Activated naive CD4-positive, alpha-beta T cell treated with anti-CD3 and anti-CD28 coated beads for 36 hours (primary cell): ENCODE data around the gene MYRF. TPM values are rescaled to one million over a fixed set of nuclear protein-coding genes. Genes with fewer than 3 reads are reported as not detected.

ENCODE experiments used
- CTCF ChIA-PET: fragments of 350-600 bp; sonication (Branson Sonifier 250); formaldehyde crosslinking; loops from one replicate; lab custom pipeline; 2021; ENCODE audit warnings: antibody characterized with exemption; lab: Charles Lee
- DNase-seq: peaks from one replicate; pipeline ENCODE4 v3.0.0-alpha.2; 2020
- H3K27ac Mint-ChIP-seq: one replicate; pipeline ENCODE4 v1.8.0; 2021; ENCODE audit warnings: mild to moderate bottlenecking, mixed read lengths
- H3K27me3 Mint-ChIP-seq: one replicate; pipeline ENCODE4 v1.8.0; 2021; ENCODE audit warnings: low read depth, mixed read lengths
- H3K36me3 Mint-ChIP-seq: one replicate; pipeline ENCODE4 v1.8.0; 2021; ENCODE audit warnings: low read depth, mixed read lengths
- H3K4me1 Mint-ChIP-seq: one replicate; pipeline ENCODE4 v1.8.0; 2021; ENCODE audit warnings: low read depth, mixed read lengths
- H3K4me3 Mint-ChIP-seq: one replicate; pipeline ENCODE4 v1.8.0; 2021; ENCODE audit warnings: mild to moderate bottlenecking, moderate library complexity, mixed read lengths
- H3K9me3 Mint-ChIP-seq: one replicate; pipeline ENCODE4 v1.8.0; 2021; ENCODE audit warnings: mixed read lengths
- intact Hi-C: fragments of 100-400 bp; cut with micrococcal nuclease; formaldehyde crosslinking; loops from one replicate; pipeline ENCODE4 v1.15.1; 2023
- total RNA-seq, 2 experiments: library from RNA; stranded (reverse); gene quantifications; one replicate each; pipeline ENCODE4 v1.2.3, GENCODE V29; 2021

MYRF gene
- total RNA-seq, 2 experiments from 2014 or later: 0.27 to 0.48 TPM

DNA sequence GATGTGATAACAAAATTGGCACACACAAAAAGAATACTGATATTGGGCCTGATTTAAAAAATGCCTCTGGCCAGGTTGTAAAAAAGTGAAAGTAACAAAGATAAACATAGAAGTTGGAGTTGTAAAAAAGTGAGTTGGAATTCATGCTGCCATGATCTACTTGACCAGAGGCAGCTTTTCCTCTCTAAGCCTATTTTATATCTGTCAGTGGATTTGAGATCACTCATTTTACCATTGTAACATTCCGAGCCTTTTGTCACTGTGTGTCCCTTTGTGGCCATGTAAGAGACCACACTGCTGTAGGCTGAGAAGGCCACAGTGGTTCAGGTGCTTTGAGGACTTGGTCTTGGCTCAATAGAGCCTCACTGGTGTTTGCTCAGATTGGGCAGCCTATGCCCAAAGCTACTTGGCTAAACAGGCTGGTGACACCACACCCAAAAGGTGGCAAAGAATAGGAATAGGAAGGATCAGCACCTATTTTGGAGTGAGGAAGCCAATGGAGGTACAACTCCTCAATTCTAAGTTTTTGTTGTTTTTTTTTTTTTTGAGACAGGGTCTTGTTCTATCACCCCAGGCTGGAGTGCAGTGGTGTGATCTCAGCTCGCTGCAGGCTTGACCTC is 47.3 kb downstream of the MYRF start:
- peaks cover 26% of the 10 kb centered on the region for H3K4me1 Mint-ChIP-seq
- intact Hi-C loops: loop anchor here (5.0 kb wide), 1 partner anchor 308 kb away; no protein-coding TSS in a partner anchor
- CTCF ChIA-PET: no interaction called here
- H3K4me3 Mint-ChIP-seq: no peak overlapping the region
- H3K27me3 Mint-ChIP-seq: no peaks in the 10 kb centered on the region
- H3K9me3 Mint-ChIP-seq: no peaks in the 10 kb centered on the region
- no peak overlapping the region for H3K27ac Mint-ChIP-seq
- no peak for DNase-seq
- peaks cover 57% of the 10 kb centered on the region for H3K36me3 Mint-ChIP-seq

DNA sequence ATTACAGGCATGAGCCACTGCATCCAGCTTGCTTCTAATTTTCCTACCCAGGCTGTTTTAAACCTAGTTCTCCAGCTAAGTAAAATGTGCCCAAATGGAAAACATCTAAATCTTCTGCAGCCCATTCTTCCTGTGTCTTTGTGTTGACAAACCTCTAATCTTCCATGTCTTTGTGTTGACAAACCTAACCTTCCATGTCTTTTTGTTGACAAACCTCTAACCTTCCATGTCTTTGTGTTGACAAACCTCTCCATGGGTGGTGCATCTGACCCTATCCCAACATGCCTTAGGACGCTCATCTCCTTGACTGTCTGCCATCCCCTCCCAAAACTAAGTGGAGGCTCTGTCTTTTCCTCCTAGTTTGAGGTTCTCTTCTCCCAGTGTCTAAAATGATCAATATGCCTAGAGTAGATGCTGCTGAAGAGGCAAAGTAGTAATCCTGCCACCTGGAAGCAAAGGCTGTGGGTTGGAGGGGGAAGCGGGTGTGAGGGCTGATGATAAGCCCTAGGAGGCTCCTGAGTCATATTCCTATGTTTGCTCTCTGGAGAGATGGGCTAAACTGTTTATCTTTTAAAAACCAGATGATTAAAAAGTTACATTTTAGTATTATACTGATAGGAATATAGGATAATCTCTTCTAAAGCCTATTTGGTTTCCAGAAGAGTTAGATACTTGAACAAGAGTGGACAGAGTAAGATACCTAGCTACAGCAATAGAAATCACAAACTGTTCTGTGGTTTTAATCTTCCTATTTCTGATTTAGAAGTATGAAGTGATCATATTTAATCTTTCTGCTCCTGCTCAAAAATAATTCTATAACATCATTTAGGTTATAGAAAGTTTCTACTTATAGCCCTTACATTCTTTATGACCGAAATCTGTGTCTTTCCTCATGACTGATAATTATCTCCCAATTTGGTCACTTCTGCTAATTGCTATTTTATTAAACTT is 48.2 kb downstream of the MYRF start:
- intact Hi-C loops: no loop called here
- Mint-ChIP-seq H3K4me3 (no peak overlapping the region), H3K4me1 (peaks cover 19% of the 10 kb centered on the region), H3K9me3 (no peaks in the 10 kb centered on the region), H3K27ac (no peak overlapping the region), H3K36me3 (peaks cover 50% of the 10 kb centered on the region), H3K27me3 (no peaks in the 10 kb centered on the region)
- CTCF ChIA-PET: interaction anchor here (0.9 kb wide), 1 partner anchor 17 kb away, joined by 3 read pairs; no protein-coding TSS in a partner anchor
- DNase-seq: no peak

- Mint-ChIP-seq H3K9me3 (no peaks in the 10 kb centered on the region), H3K27ac (no peak overlapping the region), H3K4me3 (no peak overlapping the region), H3K4me1 (peaks cover 2% of the 10 kb centered on the region), H3K27me3 (no peaks in the 10 kb centered on the region), H3K36me3 (peaks cover 32% of the 10 kb centered on the region)
- intact Hi-C loops: no loop called here
- CTCF ChIA-PET: interaction anchor here (0.8 kb wide), 1 partner anchor 12 kb away, joined by 3 read pairs; no protein-coding TSS in a partner anchor
- no peak for DNase-seq
These were observed 50.2 kb downstream of the MYRF start for GRCh38 chr11:61802605-61803004.

DNA sequence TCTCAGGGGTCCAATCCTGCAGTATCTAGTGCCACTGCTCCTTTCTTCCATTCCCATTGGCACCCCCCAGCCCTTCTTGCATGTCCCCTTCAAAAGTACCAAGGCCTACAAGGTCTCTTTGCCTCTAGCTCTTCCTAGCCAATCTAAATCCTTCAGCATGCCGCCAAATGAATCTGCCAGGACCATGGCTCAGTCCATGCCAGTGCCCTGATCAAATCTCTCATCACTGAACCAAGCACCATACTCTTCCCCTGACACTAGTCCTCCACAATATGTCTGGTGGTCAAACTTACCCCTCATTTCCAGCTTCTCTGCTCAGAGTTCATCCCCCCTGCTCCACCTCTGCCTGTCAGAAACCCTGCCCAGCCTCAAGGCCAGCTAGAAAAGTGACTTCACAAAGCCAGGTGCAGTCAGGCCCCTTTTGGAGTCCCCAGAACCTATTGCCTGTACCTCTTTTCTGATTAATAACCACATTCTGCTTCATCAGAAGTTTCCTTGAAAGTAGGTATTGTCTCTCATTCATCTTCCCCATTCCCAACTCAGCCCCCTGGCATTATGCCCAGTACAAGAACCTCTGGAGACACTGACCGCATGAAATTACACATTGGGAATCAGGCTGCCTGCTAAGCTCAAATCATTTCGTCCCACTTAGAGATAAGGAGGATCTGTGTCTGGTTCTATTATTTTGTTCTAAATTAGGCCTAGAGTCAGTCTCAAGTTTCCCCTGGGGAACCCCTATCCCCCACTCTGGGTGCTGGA is 51.6 kb downstream of the MYRF start:
- intact Hi-C loops: no loop called here
- no peaks in the 10 kb centered on the region for H3K9me3 Mint-ChIP-seq
- CTCF ChIA-PET: no interaction called here
- no peaks in the 10 kb centered on the region for H3K27me3 Mint-ChIP-seq
- DNase-seq: no peak
- H3K4me3 Mint-ChIP-seq: no peak overlapping the region
- no peak overlapping the region for H3K27ac Mint-ChIP-seq
- H3K36me3 Mint-ChIP-seq: peaks cover 25% of the 10 kb centered on the region
- no peaks in the 10 kb centered on the region for H3K4me1 Mint-ChIP-seq

- intact Hi-C loops: no loop called here
- Mint-ChIP-seq H3K9me3 (no peaks in the 10 kb centered on the region), H3K27ac (no peak overlapping the region), H3K4me3 (no peak overlapping the region), H3K27me3 (no peaks in the 10 kb centered on the region), H3K36me3 (peaks cover 18% of the 10 kb centered on the region), H3K4me1 (no peaks in the 10 kb centered on the region)
- CTCF ChIA-PET: interaction anchor here (3.3 kb wide), 1 partner anchor 8 kb away, joined by 21 read pairs; no protein-coding TSS in a partner anchor
- no peak for DNase-seq
These were observed 52.7 kb downstream of the MYRF start for GRCh38 chr11:61805146-61805545.

DNA sequence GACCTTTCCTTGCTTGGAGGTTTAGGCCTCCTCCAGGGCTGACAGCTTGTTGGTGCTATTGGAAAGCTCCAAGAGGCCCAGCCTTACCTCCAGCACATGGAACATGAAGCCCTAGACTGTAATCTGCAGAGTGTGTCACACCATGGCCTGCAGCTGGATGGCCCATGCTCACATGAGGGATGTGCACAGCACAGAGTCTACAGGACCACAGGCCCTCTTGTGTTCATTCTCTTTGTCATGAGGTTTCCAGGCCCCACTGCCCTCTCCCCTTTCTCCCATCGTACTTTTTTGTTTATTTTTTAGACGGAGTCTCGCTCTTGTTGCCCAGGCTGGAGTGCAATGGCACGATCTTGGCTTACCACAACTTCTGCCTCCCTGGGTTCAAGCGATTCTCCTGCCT is 54.3 kb downstream of the MYRF start:
- no peaks in the 10 kb centered on the region for H3K27me3 Mint-ChIP-seq
- H3K36me3 Mint-ChIP-seq: peaks cover 21% of the 10 kb centered on the region
- no peaks in the 10 kb centered on the region for H3K9me3 Mint-ChIP-seq
- intact Hi-C loops: no loop called here
- DNase-seq: no peak
- H3K4me3 Mint-ChIP-seq: no peak overlapping the region
- CTCF ChIA-PET: interaction anchor here (0.8 to 3.3 kb wide), 2 partner anchors 10 to 13 kb away, joined by 3 to 21 read pairs; no protein-coding TSS in a partner anchor
- H3K27ac Mint-ChIP-seq: no peak overlapping the region
- no peaks in the 10 kb centered on the region for H3K4me1 Mint-ChIP-seq

DNA sequence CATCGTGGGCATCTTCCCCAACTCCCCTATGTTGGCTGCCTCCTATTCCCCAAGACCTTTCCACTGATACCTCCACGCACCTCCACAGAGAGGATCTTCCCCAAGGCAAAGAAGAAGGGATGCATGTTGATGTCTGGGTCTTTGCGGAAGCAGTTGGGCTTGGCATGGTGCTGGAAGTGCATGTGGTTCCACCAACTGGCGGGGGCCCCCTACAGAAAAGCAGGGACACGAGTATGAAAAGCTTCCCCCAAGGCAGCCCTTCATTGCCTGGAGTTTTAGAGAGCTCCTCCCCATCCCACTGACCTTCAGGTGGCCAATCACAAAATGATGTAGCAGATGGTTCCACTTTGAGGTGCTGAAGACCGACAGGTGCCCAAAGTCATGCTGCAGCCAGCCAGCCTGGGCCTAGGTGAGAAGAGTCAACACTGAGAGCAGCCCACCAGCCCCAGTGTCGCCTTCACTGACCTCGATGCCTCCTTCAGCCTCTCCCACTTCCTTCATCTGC is 58.3 kb downstream of the MYRF start:
- Mint-ChIP-seq H3K36me3 (peaks cover 18% of the 10 kb centered on the region), H3K27ac (no peak overlapping the region), H3K4me3 (no peak overlapping the region), H3K27me3 (peaks cover 13% of the 10 kb centered on the region), H3K4me1 (peaks cover 6% of the 10 kb centered on the region), H3K9me3 (no peaks in the 10 kb centered on the region)
- no peak for DNase-seq
- intact Hi-C loops: no loop called here
- CTCF ChIA-PET: no interaction called here

GRCh38 chr11:61811831-61812230 is 59.4 kb downstream of the MYRF start:
- no peak overlapping the region for H3K4me3 Mint-ChIP-seq
- peaks cover 19% of the 10 kb centered on the region for H3K27me3 Mint-ChIP-seq
- H3K9me3 Mint-ChIP-seq: no peaks in the 10 kb centered on the region
- CTCF ChIA-PET: interaction anchor here (5.2 kb wide), 1 partner anchor 14 kb away, joined by 38 read pairs; no protein-coding TSS in a partner anchor
- peaks cover 10% of the 10 kb centered on the region for H3K4me1 Mint-ChIP-seq
- peaks cover 18% of the 10 kb centered on the region for H3K36me3 Mint-ChIP-seq
- DNase-seq: no peak
- intact Hi-C loops: no loop called here
- H3K27ac Mint-ChIP-seq: no peak overlapping the region

GRCh38 chr11:61812736-61813411 is 60.4 kb downstream of the MYRF start:
- no peak overlapping the region for H3K4me3 Mint-ChIP-seq
- no peak overlapping the region for H3K27ac Mint-ChIP-seq
- H3K9me3 Mint-ChIP-seq: no peaks in the 10 kb centered on the region
- H3K4me1 Mint-ChIP-seq: peaks cover 10% of the 10 kb centered on the region
- peaks cover 18% of the 10 kb centered on the region for H3K36me3 Mint-ChIP-seq
- no peak for DNase-seq
- CTCF ChIA-PET: interaction anchor here (5.2 kb wide), 1 partner anchor 15 kb away, joined by 38 read pairs; no protein-coding TSS in a partner anchor
- intact Hi-C loops: no loop called here
- H3K27me3 Mint-ChIP-seq: peaks cover 23% of the 10 kb centered on the region

DNA sequence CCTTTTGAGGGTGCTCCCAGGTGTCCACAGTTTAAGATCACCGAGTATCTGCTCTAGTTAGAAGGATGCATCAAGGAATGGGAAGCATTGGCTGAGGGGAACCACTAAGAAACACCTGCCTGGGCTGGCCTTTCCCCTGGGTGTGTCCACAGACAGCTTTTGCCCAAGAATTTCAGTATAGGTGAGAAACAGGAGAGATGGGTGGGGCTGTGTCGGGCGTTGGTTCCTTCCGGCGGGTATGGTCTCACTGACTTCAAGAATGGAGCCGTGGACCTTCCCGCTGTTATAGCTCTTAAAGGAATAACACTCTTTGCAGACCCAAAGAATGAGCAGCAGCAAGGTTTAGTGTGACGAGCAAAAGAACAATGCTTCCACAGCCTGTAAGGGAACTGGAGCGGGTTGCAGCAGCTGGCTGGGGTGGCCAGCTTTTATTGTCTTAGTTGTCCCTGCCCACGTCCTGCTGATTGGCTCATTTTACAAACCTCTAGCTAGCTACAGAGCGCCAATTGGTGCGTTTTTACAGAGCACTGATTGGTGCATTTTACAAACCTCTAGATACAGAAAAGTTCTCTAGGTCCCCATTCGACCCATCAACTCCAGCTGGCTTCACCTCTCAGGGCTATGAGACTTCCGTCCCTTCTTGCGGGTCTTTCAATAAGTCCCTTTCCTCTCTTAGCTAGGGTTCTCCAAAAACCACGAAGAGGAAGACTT is 62.0 kb downstream of the MYRF start:
- CTCF ChIA-PET: interaction anchor here (0.6 to 5.2 kb wide), 7 partner anchors 12 to 294 kb away, joined by 3 to 38 read pairs (median 4); no protein-coding TSS in a partner anchor
- peaks cover 26% of the 10 kb centered on the region for H3K27me3 Mint-ChIP-seq
- DNase-seq: peak; percentile 37
- peaks cover 10% of the 10 kb centered on the region for H3K4me1 Mint-ChIP-seq
- H3K36me3 Mint-ChIP-seq: peaks cover 18% of the 10 kb centered on the region
- H3K9me3 Mint-ChIP-seq: no peaks in the 10 kb centered on the region
- H3K27ac Mint-ChIP-seq: peak overlapping the region; percentile 41
- peak overlapping the region; percentile 91 for H3K4me3 Mint-ChIP-seq
- intact Hi-C loops: no loop called here
